Kasumi-1 (cell line): ENCODE data around the gene DYRK1A.
"Not testable (repeated sequence)": the region's sequence is repeated elsewhere in the genome, so short reads cannot be mapped to it uniquely, and the experiment has no call there.

Source experiments
- DNase-seq, 2 experiments: peaks; one replicate each; lab custom pipeline; 2025; lab: John Stamatoyannopoulos, UW

Gene DYRK1A

GRCh38 chr21:37528150-37528937 lies 161.8 kb downstream of the DYRK1A start:
- DNase-seq, result no peak

GRCh38 chr21:37529649-37530048 lies 163.1 kb downstream of the DYRK1A start:
- no peak for DNase-seq

- no peak for DNase-seq
Observed at GRCh38 chr21:37530901-37531351, 164.4 kb downstream of the DYRK1A start.

- no peak for DNase-seq
Observed at GRCh38 chr21:37531431-37531932, 164.9 kb downstream of the DYRK1A start.

- no peak for DNase-seq
Observed at GRCh38 chr21:37532868-37533780, 166.6 kb downstream of the DYRK1A start.

- DNase-seq, result no peak
Observed at GRCh38 chr21:37534431-37534830, 167.9 kb downstream of the DYRK1A start.

- no peak for DNase-seq
Observed at GRCh38 chr21:37535130-37535529, 168.6 kb downstream of the DYRK1A start.

GRCh38 chr21:37535672-37536071 lies 169.1 kb downstream of the DYRK1A start:
- no peak for DNase-seq

- DNase-seq, result peak; percentile 21 to 22
Observed at GRCh38 chr21:37536616-37537278, 170.2 kb downstream of the DYRK1A start.

- no peak for DNase-seq
Observed at GRCh38 chr21:37537391-37537996, 170.9 kb downstream of the DYRK1A start.

- no peak for DNase-seq
Observed at GRCh38 chr21:37538971-37539590, 172.5 kb downstream of the DYRK1A start.

- not testable (repeated sequence) for DNase-seq
Observed at GRCh38 chr21:37541128-37541527, 174.6 kb downstream of the DYRK1A start.

GRCh38 chr21:37542512-37542911 lies 175.9 kb downstream of the DYRK1A start:
- DNase-seq, result no peak

GRCh38 chr21:37546299-37546908 lies 179.8 kb downstream of the DYRK1A start:
- no peak for DNase-seq

- DNase-seq, result peak; percentile 19 to 50
Observed at GRCh38 chr21:37546949-37547614, 180.5 kb downstream of the DYRK1A start.

GRCh38 chr21:37547615-37548200 lies 181.1 kb downstream of the DYRK1A start:
- peak; percentile 26 to 50 for DNase-seq

GRCh38 chr21:37548521-37548981 lies 182.0 kb downstream of the DYRK1A start:
- no peak for DNase-seq

- not testable (repeated sequence) for DNase-seq
Observed at GRCh38 chr21:37549730-37550129, 183.2 kb downstream of the DYRK1A start.

- DNase-seq, result no peak
Observed at GRCh38 chr21:37550157-37550556, 183.6 kb downstream of the DYRK1A start.
